Stimulated activated CD8-positive, alpha-beta memory T cell treated with anti-CD3 and anti-CD28 coated beads, Interleukin-7, amount 100 ng/mL, for 4 hours (primary cell): ENCODE data around the gene KAZN.

ENCODE experiments used
- DNase-seq, 2 donors: peaks; one replicate each; pipeline ENCODE4 v3.0.0-alpha.2; 2020; ENCODE audit warnings: low read depth in 2 of 2

Gene KAZN

DNA sequence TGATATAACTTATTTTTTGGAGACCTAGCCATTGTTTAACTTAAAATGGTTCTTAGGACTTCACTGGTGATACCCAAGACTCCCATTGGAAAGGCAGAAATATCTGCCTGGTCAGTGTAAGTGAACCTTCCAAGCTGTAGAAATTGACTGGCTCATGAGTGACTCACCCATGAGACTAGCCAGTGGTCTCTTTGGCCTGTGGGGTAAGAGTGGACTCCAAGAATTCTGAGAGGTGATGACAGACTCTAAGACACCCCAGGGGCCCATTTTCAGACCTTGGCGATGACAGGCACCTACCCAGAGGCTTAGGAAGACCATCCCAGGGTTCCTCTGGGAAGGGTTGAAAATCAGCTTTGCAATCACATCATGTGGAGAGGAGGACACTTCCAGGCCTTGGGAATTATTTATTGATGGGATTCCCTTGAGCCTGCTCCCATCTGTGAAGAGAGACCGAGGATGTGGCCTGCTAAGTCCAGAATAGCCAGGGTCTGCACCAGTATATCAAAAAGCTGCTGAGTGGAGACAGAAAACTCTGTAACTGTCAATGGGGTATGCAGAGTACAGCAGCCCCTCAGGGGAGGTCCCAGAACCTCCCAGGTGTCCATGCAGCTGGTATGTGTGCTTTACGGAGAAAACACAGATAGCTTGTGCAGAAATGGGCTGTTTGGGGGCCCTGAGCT, 78.9 kb downstream of the KAZN start:
- DNase-seq = no peak

DNA sequence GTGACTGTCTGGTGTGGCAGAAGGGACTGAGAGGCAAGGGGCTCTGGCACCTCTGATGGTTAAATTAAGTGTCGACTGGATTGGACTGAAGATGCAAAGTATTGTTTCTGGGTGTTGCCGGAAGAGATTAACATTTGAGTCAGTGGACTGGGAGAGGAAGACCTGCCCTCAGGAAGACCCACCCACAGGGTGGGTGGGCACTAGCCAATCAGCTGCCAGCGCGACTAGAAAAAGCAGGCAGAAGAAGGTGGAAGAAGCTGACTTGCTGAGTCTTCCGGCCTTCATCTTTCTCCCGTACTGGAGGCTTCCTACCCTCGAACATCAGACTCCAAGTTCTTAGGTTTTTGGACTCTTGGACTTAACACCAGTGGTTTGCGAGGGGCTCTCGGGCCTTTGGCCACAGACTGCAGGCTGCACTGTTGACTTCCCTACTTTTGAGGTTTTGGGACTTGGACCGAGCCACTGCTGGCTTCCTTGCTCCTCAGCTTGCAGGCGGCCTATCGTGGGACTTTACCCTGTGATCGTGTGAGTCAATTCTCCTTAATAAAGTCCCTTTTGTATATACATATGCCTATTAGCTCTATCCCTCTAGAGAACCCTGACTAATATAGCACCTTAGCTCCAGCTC, 79.6 kb downstream of the KAZN start:
- no peak for DNase-seq

DNA sequence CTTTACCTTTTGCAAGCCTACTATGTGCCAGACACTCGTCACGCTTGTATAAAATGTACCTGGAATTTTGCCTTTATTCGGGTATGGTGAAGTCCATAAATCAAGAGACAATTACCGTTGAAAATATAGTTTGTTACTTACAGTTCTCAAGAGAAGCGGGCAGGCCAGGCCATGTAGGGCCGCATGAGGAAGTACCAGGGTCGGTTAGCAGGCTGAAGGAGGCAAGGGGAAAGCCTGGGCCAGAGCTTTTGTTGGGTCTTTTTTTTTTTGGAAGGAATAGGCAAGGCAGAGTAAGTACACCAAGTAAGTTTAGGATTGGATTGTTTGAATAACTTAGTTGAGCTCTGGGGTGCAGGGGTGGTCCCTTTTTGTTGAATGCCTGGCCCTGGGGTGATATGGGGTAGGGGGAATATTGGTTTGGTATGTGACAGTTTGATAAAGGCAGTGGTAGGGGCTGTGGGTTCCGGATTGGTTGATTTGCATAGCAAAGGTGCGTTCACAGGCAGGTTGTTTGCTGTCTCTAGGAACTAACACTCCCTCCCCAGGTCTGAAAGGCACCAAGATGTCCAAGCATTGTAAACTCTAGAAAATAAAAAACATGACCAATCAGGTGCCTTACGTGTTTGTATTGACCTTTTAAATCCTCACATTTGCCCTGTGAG, 80.7 kb downstream of the KAZN start:
- DNase-seq = no peak

DNA sequence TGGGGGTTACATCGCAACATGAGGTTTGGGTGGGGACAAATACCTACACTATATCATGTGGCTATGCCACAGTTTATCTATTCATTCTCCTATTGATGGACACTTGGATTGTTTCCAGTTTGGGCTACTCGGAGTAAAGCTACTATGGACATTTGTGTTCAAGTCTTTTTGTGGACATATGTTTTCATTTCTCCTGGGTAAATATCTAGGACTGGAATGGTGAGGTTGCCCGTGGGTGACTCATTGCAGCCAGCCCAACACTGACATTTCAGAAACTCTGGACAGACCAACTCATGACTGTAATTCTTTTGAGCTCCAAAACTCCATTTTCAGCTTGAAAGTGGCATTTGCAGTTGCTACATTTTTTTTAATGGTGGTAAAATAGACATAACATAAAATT, 82.7 kb downstream of the KAZN start:
- no peak for DNase-seq

DNA sequence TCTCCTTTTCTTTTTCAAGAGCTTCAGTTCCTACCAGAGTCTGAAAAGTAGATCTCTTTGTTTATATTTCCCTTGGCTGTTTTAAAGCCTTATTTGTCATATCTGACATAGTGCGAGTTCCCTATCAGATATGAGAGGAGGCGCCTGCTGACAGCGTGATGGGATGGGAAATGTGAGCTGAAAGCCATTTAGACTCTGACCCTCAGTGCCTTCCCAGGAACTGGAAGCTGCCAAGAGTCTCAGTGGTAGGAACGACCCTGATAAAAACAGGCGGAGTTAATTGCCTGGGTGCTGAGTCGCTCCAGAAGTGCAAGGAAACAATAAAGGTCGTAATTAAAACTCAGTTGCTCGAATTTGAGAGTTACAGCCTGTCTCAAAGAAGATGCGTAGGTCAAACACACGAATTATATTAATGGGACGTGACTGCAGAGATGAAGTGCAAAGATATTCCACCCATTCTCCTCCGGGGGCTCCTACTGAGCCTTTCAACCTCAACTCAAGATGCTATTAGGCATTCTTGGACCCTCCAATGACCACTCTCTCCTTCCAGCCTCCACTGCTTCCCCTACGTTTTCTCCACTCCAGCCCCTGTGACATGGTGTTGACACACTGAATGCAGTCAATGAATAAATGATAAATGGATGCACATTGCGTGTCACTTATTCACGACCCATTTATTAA, 84.6 kb downstream of the KAZN start:
- DNase-seq = no peak

DNA sequence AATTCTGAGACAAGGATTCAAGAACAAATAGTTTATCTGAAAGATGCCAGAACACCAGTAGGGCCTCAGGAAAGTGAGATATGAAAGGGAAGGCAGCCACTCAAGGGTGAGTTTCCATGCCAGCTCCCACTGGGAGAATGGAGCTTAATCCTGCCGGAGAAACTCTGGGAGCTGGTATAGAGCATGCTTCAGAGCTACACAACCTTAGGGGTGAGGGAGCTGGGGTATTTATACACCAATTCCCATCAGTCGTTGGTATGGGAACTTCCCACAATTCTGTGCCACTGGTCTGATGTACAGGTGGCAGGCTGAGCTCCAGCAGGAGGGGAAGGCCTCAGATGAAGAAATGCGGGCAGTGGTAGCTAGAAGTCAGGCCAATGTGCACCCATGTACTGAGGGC, 86.6 kb downstream of the KAZN start:
- no peak for DNase-seq

DNA sequence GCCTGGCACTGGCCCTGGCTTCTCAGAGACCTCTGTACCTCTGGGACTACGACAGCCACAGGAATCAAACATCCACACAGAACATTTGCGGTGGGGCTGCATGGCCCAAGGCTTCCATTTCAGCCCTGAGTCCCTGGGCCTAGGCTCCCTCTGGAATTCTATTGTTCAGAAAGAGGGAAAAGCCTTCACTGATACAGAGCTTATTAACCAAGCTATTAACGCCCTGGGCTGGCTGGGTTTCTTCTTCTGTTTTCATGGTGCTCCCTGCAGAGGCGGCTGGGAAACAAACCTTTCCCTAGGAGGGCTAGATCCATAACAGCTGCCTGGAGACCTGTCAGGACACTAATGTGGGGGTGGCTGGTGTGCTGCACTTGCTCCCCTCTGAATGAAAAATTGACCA, 88.2 kb downstream of the KAZN start:
- no peak for DNase-seq

DNA sequence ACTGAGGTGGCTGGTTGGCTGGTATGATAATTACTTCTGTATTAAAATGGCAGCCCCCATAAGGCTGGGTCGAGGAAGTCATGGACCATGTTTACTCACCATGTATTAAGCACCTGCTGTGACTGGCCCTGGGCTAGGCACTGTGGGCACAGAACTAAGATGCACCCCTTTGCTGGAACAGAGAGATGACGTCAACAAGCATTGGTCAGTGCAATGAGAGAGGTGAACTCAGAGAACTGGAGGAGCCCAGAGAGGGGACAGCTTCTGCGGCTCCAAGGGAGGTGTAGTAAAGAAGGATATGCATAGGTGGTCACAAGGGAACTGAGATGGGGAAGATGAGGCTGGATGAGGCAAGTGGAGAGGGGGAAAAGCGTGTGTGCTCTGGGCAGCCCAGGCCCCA, 88.7 kb downstream of the KAZN start:
- DNase-seq = no peak

DNA sequence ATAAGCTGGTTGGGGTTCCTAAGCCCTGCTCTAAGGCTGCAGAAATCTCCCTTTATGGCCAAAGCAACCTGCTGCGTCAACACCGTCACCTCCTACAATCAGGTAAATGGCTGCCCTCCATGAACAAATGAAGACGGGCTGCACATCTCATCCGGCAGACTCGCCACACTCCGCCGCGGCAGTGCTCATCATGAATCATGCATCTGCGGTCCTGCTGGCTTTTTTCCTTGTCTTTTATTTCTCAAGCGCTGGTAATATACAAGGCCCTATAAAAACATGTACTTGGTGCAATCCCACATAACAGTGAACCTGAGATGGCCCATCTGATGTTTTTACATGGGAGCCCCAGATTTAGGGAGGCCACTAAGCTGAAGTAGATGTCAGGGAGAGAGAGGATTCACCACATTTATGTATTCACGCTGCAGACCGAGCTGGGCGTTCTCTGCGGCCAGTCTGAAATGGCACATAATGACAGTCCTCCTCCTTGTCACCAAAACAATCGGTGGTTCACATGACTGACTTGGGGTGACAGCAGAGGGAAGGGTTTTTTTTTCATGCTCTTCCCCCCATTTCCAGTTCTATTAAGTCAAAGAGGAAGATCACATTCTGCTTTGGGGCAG, 91.6 kb downstream of the KAZN start:
- DNase-seq = no peak

DNA sequence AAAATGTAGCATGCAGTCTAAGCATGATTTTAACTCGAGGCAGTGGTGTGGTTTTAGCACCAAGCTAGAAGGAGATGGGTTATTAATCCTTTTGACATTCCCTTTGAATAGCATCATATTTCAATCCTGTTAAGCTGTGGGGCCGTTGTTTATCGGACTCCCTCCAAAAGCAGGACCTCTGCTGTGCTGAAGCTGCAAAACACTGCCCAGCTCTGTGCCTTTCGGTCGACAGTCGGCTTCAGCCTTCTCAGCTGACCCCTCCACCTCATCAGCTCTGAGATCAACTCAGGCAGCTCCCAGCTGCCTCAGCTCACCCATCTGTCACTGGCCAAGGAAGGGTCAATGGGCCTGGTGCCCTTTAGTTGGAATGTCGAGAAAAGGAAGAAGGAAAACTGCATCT, 95.5 kb downstream of the KAZN start:
- DNase-seq = no peak

DNA sequence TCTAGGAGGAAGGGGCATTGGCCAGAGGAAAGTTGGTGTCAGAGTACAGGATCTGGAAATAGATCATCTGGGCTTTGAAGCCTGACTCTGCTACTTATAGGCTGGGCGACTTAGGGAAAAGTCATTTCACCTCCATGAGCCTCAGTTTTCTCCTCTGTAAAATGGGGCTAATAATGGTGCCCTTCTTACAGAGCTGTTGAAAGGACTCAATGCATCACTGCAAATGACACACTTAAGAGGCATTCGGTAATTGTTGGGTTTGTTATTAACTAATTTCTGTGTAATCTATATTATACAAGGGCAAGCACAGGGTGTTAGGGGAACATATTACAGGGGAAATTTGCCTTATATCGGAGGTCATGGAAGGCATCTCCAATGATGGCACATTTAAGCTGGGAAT, 96.1 kb downstream of the KAZN start:
- no peak for DNase-seq

DNA sequence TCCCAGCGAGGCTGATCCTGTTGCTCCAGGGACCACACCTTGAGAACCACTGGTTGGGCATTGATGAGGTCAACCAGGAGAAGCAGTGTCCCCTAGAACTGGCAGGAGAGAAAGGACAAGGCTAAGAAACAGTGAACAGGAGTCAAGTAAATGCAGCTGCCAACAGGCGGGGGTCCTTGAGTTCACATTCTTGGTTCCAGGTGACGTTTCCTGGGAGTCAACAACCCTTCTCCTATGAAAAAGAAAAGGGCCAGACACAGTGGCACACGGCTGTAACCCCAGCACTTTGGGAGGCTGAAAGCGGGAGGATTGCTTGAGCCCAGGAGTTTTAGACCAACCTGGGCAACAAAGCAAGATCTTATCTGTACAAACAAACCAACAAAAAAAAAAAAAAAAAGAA, 98.3 kb downstream of the KAZN start:
- DNase-seq = no peak

DNA sequence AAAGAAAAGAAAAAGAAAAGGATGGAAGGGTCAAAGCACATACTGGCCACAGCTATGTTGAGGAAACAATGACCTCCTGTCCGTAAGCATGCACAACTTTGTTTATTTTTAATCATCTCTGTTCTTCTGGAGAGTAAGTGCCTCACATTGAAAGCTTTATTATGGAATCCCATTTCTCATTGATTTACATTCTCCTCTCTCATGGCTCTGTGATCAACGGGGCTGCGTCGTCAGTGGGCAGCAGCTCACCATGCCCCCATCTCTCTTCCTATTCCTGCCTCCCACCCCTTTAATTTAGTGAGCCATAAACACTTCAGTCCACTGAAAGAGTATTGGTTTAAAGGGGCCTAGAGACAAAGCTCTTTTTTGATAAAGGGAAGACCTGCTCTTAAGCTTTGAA, 98.9 kb downstream of the KAZN start:
- no peak for DNase-seq

DNA sequence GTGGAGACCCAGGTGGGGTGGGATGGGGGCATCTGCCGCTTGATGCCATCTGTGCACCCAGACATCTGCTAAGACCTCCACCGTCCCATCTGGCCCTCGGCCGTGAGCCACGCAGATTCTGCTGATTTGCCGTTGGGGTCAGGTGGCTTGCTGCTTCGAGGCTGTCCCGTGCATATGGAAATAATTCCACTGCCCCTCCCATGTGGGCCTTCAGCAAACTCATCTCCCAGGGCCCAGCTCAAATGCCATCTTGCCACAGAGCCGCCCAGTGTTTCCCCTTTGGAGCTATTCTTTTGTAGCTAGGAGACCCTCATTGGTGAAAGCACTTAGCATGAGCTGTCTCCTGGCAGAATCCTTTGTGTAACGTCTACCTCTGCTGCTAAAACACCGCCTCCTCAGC, 99.8 kb downstream of the KAZN start:
- no peak for DNase-seq

DNA sequence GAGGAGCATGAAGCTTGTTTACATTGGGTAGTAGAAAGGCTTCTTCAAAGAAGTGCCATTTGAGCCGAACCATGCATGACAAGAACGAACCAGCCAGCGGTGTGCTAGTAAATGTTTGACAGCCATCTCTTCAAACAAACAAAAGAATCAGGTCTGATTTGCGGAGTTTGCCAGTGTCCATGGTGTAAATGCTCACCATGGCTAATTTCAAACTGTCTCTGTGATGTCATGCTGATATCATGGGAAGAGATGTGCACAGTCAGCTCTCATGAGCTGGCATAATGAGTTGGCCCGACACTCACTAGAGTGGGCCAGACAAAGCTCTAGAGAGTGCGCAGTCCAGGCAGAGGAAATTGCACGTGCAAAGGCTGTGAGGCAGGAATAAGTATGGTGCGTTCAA, 101.1 kb downstream of the KAZN start:
- no peak for DNase-seq

DNA sequence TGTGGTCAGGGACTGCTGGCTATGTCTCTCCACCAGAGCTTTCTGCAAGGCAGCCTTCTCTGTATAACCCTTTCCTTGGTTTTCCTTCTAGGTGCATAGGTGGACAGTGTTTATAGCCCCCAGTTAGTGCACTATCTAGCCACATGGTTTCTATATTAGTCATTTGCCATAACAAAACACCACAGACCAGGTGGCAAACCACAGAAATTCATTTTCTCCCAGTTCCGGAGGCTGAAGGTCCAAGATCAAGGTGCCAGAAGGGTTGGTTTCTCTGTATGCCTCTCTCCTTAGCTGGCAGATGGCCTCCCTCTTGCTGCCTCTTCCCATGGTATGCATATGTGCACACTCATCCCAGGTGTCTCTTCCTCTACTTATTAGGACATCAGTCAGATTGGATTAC, 106.4 kb downstream of the KAZN start:
- DNase-seq = no peak

DNA sequence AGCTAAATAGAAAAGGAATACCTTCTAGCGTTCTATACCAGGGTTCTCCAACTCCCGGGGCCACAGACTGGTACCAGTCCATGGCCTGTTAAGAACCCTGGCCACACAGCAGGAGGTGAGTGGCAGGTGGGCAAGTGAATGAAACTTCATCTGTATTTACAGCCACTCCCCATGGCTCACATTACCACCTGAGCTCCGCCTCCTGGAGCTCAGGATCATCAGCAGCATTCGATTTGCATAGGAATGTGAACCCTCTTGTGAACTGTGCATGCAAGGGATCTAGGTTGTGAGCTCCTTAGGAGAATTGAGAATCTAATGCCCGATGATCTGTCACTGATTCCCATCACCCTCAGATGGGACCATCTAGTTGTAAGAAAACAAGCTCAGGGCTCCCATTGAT, 107.3 kb downstream of the KAZN start:
- DNase-seq = no peak

DNA sequence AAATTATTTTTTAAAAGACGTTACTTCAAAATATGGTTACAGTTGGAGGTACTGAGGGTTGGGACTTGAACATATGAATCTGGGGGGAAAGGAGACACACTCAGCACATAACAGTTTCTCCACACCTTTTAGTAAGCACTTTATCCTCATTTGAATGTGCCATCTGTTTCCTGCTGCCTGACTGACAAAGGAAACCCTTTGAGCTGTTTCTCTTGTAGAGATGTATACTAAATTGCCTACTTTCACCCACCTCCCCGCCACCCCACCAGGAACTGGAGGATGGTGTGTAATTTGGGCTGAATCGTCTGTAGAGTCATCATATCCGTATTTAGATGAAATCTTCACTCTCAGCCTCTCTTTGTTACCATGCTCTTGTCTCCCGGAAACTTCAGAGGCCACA, 108.1 kb downstream of the KAZN start:
- DNase-seq = no peak

DNA sequence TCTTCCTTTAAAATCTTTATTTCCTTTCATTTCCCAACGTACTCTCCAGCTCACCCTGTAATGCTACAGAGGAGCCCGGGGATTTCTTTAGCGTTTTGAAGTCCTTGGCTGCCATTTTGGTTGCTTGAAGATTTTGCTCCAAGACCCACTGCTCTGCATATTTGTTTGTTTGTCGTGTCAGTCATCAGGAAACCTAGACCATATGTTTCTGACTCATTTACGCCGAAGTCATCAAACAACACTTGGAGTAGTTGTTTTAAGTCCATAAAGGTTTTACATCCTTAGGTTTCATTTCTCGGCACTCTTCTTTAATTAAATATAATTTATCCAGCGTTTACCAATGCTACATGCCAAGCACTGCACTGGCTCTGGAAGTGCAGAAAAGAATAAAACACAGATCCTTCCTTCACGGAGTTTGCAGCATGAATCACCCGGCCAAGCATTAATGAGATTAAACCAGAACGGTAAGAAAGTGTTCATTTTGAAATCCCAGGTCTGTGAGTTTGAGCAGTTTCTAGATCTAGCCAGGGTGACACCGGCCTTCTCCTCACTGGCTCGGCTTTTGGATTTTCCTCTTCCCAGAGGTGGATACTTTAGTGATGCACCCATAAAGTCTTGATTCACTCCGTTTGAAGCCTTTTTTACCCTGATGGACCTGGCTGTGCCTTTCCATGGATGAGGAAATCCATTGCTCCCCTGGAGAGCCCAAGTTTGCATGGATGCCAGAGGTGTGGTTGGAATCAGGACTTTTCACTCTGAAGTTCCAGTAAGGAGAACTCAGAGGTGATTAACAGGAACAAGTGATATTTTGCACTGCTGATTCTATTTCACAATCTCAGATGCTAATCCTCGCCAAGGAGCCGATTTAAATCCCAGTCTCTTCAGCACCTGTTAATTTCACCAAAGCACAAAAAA, 109.3 kb downstream of the KAZN start:
- no peak for DNase-seq

DNA sequence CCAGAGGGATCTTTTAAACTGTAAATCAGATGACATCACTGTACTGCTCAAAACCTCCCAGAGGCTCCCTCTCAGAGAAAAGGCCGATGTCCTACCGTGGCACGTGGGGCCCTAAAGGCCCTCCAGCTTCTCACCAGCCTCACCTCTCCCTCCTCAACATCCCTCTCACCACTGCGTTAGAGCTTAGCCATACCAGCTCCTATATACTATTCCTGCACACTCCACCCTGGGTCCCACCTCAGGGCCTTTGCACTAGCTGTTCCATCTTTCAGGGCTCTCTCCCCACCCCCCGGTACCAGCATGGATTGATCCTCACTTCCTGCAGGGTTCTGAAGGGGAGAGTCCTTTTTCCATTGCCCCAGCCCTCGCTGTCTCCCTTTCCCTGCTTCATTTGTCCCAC, 111.8 kb downstream of the KAZN start:
- no peak for DNase-seq

DNA sequence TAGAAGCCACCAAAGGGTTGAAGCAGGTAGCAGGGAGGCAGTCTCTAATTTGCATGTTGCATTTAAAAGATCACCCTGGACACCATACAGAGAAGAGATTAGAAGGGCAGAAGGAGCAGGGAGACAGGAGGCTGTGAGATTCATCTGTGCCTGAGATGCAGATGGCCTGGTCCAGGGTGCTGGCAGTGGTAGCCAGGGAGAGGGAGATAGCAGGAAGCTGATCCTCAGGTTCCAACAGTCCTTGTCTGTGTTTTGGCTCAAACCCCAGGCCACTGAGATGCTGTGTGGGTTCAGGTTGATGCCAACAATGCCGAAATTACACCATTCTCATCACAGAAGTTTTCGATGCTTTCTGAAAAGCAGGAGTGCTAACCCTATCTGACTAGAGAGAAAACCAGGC, 113.7 kb downstream of the KAZN start:
- DNase-seq = no peak
